Chondrocyte (in vitro differentiated cells): ENCODE measurements around the gene NSFL1C. TPM values are rescaled to one million over a fixed set of nuclear protein-coding genes. Genes with fewer than 3 reads are reported as not detected.
A peak's percentile ranks its signal among the peaks of the same experiment; 100 is the strongest.

ENCODE experiments used
- DNase-seq: peaks from one replicate; pipeline ENCODE4 v3.0.0; 2021; ENCODE audit warnings: mixed read lengths, low spot score
- H3K27ac Mint-ChIP-seq: one replicate; pipeline ENCODE4 v1.8.0; 2021; ENCODE audit warnings: mild to moderate bottlenecking, moderate library complexity, mixed read lengths; ENCODE audit not compliant: unreplicated experiment
- H3K27me3 Mint-ChIP-seq: 2 replicates; pipeline ENCODE4 v1.8.0; 2021; ENCODE audit warnings: low read depth, mixed read lengths
- H3K36me3 Mint-ChIP-seq: 2 replicates; pipeline ENCODE4 v1.8.0; 2021; ENCODE audit warnings: low read depth, mixed read lengths
- H3K4me1 Mint-ChIP-seq: 2 replicates; pipeline ENCODE4 v1.8.0; 2021; ENCODE audit warnings: low read depth, mild to moderate bottlenecking, mixed read lengths
- H3K4me3 Mint-ChIP-seq: one replicate; pipeline ENCODE4 v1.8.0; 2021; ENCODE audit warnings: mild to moderate bottlenecking, moderate library complexity, mixed read lengths; ENCODE audit not compliant: unreplicated experiment
- H3K9me3 Mint-ChIP-seq: 2 replicates; pipeline ENCODE4 v1.8.0; 2021; ENCODE audit warnings: low read depth, mixed read lengths
- CTCF ChIP-seq: fragments of 200-600 bp; sonication (generic); IDR thresholded peaks from 2 replicates; pipeline ENCODE4 v1.5.0; 2021; ENCODE audit warnings: antibody characterized with exemption, mild to moderate bottlenecking, moderate library complexity
- total RNA-seq: library from RNA; stranded (reverse); gene quantifications from 3 replicates; pipeline ENCODE4 v1.2.1, GENCODE V29; 2021

NSFL1C gene
- total RNA-seq, 1 donor from 2014 or later = 75.3 TPM

- Mint-ChIP-seq H3K4me3 (no peak overlapping the region), H3K4me1 (peaks cover 14% of the 10 kb centered on the region), H3K9me3 (peaks cover 16% of the 10 kb centered on the region), H3K36me3 (no peaks in the 10 kb centered on the region), H3K27ac (no peak overlapping the region), H3K27me3 (no peaks in the 10 kb centered on the region)
- DNase-seq = no peak
- TF ChIP-seq CTCF = no peak
Observed at GRCh38 chr20:1417273-1417672, 49.4 kb downstream of the NSFL1C start.

GRCh38 chr20:1415667-1416468 lies 50.8 kb downstream of the NSFL1C start:
- peaks cover 3% of the 10 kb centered on the region for H3K36me3 Mint-ChIP-seq
- H3K4me3 Mint-ChIP-seq = no peak overlapping the region
- H3K27me3 Mint-ChIP-seq = no peaks in the 10 kb centered on the region
- peaks cover 15% of the 10 kb centered on the region for H3K9me3 Mint-ChIP-seq
- TF ChIP-seq CTCF = no peak
- no peak for DNase-seq
- peaks cover 14% of the 10 kb centered on the region for H3K4me1 Mint-ChIP-seq
- H3K27ac Mint-ChIP-seq = peak overlapping the region; percentile 6

GRCh38 chr20:1414982-1415381 lies 51.7 kb downstream of the NSFL1C start:
- Mint-ChIP-seq H3K9me3 (peaks cover 6% of the 10 kb centered on the region), H3K4me1 (peaks cover 14% of the 10 kb centered on the region), H3K27me3 (no peaks in the 10 kb centered on the region), H3K36me3 (peaks cover 3% of the 10 kb centered on the region), H3K4me3 (no peak overlapping the region), H3K27ac (no peak overlapping the region)
- no peak for TF ChIP-seq CTCF
- DNase-seq = no peak

- no peak overlapping the region for H3K27ac Mint-ChIP-seq
- no peak for TF ChIP-seq CTCF
- H3K27me3 Mint-ChIP-seq = no peaks in the 10 kb centered on the region
- H3K4me1 Mint-ChIP-seq = no peaks in the 10 kb centered on the region
- H3K4me3 Mint-ChIP-seq = no peak overlapping the region
- DNase-seq = no peak
- H3K9me3 Mint-ChIP-seq = no peaks in the 10 kb centered on the region
- H3K36me3 Mint-ChIP-seq = no peaks in the 10 kb centered on the region
Observed at GRCh38 chr20:1405801-1406200, 60.8 kb downstream of the NSFL1C start.

GRCh38 chr20:1403624-1404023 lies 63.0 kb downstream of the NSFL1C start:
- Mint-ChIP-seq H3K9me3 (no peaks in the 10 kb centered on the region), H3K4me3 (no peak overlapping the region), H3K4me1 (no peaks in the 10 kb centered on the region), H3K27ac (no peak overlapping the region), H3K27me3 (no peaks in the 10 kb centered on the region), H3K36me3 (no peaks in the 10 kb centered on the region)
- TF ChIP-seq CTCF = no peak
- DNase-seq = no peak
